ENCODE data around the gene FRMPD4. TPM values are rescaled to one million over a fixed set of nuclear protein-coding genes. Genes with fewer than 3 reads are reported as not detected.

Gene FRMPD4
- total RNA-seq, 1 experiment from 2014 or later: 1.4 TPM

DNA sequence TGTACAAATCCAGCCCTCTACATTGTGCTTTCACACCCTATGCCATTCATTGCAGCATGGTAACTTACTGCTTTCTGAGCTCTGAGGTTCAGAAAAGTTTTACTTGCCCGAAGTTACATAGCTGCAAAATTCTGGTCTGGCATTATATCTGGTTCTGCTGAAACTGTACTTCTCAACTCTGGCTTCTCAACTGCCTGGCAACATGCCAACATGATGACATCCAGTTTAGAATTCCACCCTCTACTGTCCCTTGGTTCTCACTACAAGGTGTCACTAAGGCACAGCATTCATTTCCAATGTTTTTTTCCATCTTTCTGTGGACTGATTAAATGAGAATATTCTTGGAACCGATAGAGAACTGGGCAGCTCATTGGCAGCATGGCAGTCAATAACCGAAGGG lies 410.1 kb downstream of the FRMPD4 start:
- TF ChIP-seq, protein P1, sequence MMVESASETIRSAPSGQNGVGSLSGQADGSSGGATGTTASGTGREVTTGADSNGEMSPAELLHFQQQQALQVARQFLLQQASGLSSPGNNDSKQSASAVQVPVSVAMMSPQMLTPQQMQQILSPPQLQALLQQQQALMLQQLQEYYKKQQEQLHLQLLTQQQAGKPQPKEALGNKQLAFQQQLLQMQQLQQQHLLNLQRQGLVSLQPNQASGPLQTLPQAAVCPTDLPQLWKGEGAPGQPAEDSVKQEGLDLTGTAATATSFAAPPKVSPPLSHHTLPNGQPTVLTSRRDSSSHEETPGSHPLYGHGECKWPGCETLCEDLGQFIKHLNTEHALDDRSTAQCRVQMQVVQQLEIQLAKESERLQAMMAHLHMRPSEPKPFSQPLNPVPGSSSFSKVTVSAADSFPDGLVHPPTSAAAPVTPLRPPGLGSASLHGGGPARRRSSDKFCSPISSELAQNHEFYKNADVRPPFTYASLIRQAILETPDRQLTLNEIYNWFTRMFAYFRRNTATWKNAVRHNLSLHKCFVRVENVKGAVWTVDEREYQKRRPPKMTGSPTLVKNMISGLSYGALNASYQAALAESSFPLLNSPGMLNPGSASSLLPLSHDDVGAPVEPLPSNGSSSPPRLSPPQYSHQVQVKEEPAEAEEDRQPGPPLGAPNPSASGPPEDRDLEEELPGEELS (CRISPR knock-in tag; IDR thresholded peaks at IDR 0.05): no peak
- TF ChIP-seq, protein P2, sequence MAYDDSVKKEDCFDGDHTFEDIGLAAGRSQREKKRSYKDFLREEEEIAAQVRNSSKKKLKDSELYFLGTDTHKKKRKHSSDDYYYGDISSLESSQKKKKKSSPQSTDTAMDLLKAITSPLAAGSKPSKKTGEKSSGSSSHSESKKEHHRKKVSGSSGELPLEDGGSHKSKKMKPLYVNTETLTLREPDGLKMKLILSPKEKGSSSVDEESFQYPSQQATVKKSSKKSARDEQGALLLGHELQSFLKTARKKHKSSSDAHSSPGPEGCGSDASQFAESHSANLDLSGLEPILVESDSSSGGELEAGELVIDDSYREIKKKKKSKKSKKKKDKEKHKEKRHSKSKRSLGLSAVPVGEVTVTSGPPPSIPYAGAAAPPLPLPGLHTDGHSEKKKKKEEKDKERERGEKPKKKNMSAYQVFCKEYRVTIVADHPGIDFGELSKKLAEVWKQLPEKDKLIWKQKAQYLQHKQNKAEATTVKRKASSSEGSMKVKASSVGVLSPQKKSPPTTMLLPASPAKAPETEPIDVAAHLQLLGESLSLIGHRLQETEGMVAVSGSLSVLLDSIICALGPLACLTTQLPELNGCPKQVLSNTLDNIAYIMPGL (CRISPR knock-in tag; IDR thresholded peaks at IDR 0.05): no peak
- no peak for TF ChIP-seq USF1 (CRISPR knock-in tag; IDR thresholded peaks at IDR 0.05)
- TF ChIP-seq OVOL2 (CRISPR knock-in tag; IDR thresholded peaks at IDR 0.05; ENCODE audit: borderline replicate concordance): no peak
- no peak for TF ChIP-seq NFYB (CRISPR knock-in tag; conservative IDR thresholded peaks at IDR 0.05; ENCODE audit: low read depth)
- TF ChIP-seq, protein P3, sequence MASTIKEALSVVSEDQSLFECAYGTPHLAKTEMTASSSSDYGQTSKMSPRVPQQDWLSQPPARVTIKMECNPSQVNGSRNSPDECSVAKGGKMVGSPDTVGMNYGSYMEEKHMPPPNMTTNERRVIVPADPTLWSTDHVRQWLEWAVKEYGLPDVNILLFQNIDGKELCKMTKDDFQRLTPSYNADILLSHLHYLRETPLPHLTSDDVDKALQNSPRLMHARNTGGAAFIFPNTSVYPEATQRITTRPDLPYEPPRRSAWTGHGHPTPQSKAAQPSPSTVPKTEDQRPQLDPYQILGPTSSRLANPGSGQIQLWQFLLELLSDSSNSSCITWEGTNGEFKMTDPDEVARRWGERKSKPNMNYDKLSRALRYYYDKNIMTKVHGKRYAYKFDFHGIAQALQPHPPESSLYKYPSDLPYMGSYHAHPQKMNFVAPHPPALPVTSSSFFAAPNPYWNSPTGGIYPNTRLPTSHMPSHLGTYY (CRISPR knock-in tag; IDR thresholded peaks at IDR 0.05): no peak
- TF ChIP-seq SMAD4 (CRISPR knock-in tag; IDR thresholded peaks at IDR 0.05): no peak
- TF ChIP-seq ATF3 (CRISPR knock-in tag; conservative IDR thresholded peaks at IDR 0.05): no peak
- no peaks in the 10 kb centered on the region for H3K4me1 Mint-ChIP-seq

DNA sequence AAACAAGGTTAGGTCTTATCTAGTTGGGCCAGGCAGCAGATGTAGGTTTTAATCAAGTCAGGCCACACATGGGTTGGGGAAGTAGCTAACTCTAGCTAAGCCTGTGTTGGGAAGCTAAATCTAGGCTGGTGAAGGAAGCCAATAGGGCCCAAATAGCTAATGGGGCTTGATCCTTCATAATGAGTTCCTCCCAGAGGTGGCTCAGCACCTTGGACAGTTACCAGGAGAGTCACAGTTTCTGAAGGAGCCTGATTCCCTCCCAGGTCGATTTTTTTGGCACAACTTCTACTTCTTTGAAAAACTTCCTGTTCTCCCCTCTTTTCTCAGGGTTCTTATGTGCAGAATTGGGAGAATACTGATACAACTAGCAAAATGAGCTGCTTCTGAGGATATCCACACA lies 410.5 kb downstream of the FRMPD4 start:
- Mint-ChIP-seq H3K9me3 (no peaks in the 10 kb centered on the region), H3K4me3 (no peak overlapping the region), H3K27ac (no peak overlapping the region), H3K4me1 (no peaks in the 10 kb centered on the region), H3K27me3 (ENCODE audit: low read depth) (no peaks in the 10 kb centered on the region), H3K36me3 (no peaks in the 10 kb centered on the region)
- DNase-seq (ENCODE audit: low spot score) (peak; percentile 34), ATAC-seq (peak; percentile 55; the same call in 1 of the 2 replicates)
- ChIA-PET CTCF (interaction anchor here (1.2 kb wide), 1 partner anchor 51 kb away, joined by 3 read pairs; no protein-coding TSS in a partner anchor), POLR2A (no interaction called here)
- TF ChIP-seq NFE2L1 (CRISPR knock-in tag; IDR thresholded peaks at IDR 0.05) (no peak), ELF4 (CRISPR knock-in tag; IDR thresholded peaks at IDR 0.05; ENCODE audit: low read depth) (no peak), NR1H2 (CRISPR knock-in tag; IDR thresholded peaks at IDR 0.05) (no peak), ZNF263 (CRISPR knock-in tag; IDR thresholded peaks at IDR 0.05; ENCODE audit: low read depth) (no peak), HMGA2 (CRISPR knock-in tag; IDR thresholded peaks at IDR 0.05) (no peak), NFYB (CRISPR knock-in tag; conservative IDR thresholded peaks at IDR 0.05; ENCODE audit: low read depth) (no peak), ETV6 (CRISPR knock-in tag; IDR thresholded peaks at IDR 0.05) (no peak), SOX15 (CRISPR knock-in tag; IDR thresholded peaks at IDR 0.05) (no peak)
- TF ChIP-seq, protein P4, sequence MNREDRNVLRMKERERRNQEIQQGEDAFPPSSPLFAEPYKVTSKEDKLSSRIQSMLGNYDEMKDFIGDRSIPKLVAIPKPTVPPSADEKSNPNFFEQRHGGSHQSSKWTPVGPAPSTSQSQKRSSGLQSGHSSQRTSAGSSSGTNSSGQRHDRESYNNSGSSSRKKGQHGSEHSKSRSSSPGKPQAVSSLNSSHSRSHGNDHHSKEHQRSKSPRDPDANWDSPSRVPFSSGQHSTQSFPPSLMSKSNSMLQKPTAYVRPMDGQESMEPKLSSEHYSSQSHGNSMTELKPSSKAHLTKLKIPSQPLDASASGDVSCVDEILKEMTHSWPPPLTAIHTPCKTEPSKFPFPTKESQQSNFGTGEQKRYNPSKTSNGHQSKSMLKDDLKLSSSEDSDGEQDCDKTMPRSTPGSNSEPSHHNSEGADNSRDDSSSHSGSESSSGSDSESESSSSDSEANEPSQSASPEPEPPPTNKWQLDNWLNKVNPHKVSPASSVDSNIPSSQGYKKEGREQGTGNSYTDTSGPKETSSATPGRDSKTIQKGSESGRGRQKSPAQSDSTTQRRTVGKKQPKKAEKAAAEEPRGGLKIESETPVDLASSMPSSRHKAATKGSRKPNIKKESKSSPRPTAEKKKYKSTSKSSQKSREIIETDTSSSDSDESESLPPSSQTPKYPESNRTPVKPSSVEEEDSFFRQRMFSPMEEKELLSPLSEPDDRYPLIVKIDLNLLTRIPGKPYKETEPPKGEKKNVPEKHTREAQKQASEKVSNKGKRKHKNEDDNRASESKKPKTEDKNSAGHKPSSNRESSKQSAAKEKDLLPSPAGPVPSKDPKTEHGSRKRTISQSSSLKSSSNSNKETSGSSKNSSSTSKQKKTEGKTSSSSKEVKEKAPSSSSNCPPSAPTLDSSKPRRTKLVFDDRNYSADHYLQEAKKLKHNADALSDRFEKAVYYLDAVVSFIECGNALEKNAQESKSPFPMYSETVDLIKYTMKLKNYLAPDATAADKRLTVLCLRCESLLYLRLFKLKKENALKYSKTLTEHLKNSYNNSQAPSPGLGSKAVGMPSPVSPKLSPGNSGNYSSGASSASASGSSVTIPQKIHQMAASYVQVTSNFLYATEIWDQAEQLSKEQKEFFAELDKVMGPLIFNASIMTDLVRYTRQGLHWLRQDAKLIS (CRISPR knock-in tag; IDR thresholded peaks at IDR 0.05; ENCODE audit: borderline replicate concordance): no peak
- TF ChIP-seq, protein P5, sequence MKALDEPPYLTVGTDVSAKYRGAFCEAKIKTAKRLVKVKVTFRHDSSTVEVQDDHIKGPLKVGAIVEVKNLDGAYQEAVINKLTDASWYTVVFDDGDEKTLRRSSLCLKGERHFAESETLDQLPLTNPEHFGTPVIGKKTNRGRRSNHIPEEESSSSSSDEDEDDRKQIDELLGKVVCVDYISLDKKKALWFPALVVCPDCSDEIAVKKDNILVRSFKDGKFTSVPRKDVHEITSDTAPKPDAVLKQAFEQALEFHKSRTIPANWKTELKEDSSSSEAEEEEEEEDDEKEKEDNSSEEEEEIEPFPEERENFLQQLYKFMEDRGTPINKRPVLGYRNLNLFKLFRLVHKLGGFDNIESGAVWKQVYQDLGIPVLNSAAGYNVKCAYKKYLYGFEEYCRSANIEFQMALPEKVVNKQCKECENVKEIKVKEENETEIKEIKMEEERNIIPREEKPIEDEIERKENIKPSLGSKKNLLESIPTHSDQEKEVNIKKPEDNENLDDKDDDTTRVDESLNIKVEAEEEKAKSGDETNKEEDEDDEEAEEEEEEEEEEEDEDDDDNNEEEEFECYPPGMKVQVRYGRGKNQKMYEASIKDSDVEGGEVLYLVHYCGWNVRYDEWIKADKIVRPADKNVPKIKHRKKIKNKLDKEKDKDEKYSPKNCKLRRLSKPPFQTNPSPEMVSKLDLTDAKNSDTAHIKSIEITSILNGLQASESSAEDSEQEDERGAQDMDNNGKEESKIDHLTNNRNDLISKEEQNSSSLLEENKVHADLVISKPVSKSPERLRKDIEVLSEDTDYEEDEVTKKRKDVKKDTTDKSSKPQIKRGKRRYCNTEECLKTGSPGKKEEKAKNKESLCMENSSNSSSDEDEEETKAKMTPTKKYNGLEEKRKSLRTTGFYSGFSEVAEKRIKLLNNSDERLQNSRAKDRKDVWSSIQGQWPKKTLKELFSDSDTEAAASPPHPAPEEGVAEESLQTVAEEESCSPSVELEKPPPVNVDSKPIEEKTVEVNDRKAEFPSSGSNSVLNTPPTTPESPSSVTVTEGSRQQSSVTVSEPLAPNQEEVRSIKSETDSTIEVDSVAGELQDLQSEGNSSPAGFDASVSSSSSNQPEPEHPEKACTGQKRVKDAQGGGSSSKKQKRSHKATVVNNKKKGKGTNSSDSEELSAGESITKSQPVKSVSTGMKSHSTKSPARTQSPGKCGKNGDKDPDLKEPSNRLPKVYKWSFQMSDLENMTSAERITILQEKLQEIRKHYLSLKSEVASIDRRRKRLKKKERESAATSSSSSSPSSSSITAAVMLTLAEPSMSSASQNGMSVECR (CRISPR knock-in tag; IDR thresholded peaks at IDR 0.05; ENCODE audit: borderline replicate concordance): no peak
- TF ChIP-seq, protein P1 (CRISPR knock-in tag; IDR thresholded peaks at IDR 0.05): no peak

More for the DNA sequence above, 410.1 kb downstream of the FRMPD4 start:
- no peaks in the 10 kb centered on the region for H3K9me3 Mint-ChIP-seq
- ATAC-seq (no peak), DNase-seq (ENCODE audit: low spot score) (no peak)
- H3K27me3 Mint-ChIP-seq (ENCODE audit: low read depth): no peaks in the 10 kb centered on the region
- H3K4me3 Mint-ChIP-seq: no peak overlapping the region
- ChIA-PET CTCF (no interaction called here), POLR2A (no interaction called here)
- H3K27ac Mint-ChIP-seq: no peak overlapping the region
- no peaks in the 10 kb centered on the region for H3K36me3 Mint-ChIP-seq

All from WTC11 (cell line).